Testis (tissue), 2 donors: ENCODE data around the gene PTGES2.

Source experiments
- POLR2A ChIP-seq: fragments of 450-650 bp; IDR thresholded peaks from one replicate; pipeline ENCODE4 v1.6.1; 2017; ENCODE audit warnings: antibody characterized with exemption, mild to moderate bottlenecking, moderate library complexity
- TF ChIP-seq, protein P1 (sequence below), 3 experiments: fragments of 450-650 bp in 2 of 3; fragments of 200-600 bp in 1 of 3; sonication (generic) in 1 of 3; IDR thresholded peaks; one replicate each; pipeline ENCODE4 v1.5.1; 2016 to 2019; ENCODE audit warnings: antibody characterized with exemption in 3 of 3, mild to moderate bottlenecking in 2 of 3, moderate library complexity in 1 of 3

- TF ChIP-seq, protein P1, sequence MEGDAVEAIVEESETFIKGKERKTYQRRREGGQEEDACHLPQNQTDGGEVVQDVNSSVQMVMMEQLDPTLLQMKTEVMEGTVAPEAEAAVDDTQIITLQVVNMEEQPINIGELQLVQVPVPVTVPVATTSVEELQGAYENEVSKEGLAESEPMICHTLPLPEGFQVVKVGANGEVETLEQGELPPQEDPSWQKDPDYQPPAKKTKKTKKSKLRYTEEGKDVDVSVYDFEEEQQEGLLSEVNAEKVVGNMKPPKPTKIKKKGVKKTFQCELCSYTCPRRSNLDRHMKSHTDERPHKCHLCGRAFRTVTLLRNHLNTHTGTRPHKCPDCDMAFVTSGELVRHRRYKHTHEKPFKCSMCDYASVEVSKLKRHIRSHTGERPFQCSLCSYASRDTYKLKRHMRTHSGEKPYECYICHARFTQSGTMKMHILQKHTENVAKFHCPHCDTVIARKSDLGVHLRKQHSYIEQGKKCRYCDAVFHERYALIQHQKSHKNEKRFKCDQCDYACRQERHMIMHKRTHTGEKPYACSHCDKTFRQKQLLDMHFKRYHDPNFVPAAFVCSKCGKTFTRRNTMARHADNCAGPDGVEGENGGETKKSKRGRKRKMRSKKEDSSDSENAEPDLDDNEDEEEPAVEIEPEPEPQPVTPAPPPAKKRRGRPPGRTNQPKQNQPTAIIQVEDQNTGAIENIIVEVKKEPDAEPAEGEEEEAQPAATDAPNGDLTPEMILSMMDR (IDR thresholded peaks at IDR 0.05): no peak
- no peak for TF ChIP-seq POLR2A
These were observed 33.2 kb downstream of the PTGES2 start for GRCh38 chr9:128094166-128094949.
